ENCODE data around the gene DUSP2. TPM values are rescaled to one million over a fixed set of nuclear protein-coding genes. Genes with fewer than 3 reads are reported as not detected.
"Not testable (repeated sequence)": the region's sequence is repeated elsewhere in the genome, so short reads cannot be mapped to it uniquely, and the experiment has no call there.

Gene DUSP2
- total RNA-seq, 1 experiment from 2014 or later, result 1.4 TPM

- no peaks in the 10 kb centered on the region for H3K36me3 ChIP-seq (ENCODE audit: insufficient read depth, low read length, poor library complexity, severe bottlenecking)
- no peak for DNase-seq (ENCODE audit: low spot score)
- no peak overlapping the region for H3K4me3 ChIP-seq (ENCODE audit: low read depth, low read length, poor library complexity, severe bottlenecking)
- TF ChIP-seq, protein P1, sequence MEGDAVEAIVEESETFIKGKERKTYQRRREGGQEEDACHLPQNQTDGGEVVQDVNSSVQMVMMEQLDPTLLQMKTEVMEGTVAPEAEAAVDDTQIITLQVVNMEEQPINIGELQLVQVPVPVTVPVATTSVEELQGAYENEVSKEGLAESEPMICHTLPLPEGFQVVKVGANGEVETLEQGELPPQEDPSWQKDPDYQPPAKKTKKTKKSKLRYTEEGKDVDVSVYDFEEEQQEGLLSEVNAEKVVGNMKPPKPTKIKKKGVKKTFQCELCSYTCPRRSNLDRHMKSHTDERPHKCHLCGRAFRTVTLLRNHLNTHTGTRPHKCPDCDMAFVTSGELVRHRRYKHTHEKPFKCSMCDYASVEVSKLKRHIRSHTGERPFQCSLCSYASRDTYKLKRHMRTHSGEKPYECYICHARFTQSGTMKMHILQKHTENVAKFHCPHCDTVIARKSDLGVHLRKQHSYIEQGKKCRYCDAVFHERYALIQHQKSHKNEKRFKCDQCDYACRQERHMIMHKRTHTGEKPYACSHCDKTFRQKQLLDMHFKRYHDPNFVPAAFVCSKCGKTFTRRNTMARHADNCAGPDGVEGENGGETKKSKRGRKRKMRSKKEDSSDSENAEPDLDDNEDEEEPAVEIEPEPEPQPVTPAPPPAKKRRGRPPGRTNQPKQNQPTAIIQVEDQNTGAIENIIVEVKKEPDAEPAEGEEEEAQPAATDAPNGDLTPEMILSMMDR (conservative IDR thresholded peaks at IDR 0.05; ENCODE audit: low read depth, low read length), result no peak
- no peak for TF ChIP-seq EZH2 (IDR thresholded peaks at IDR 0.05; ENCODE audit: borderline replicate concordance, low read depth, low read length, poor library complexity, severe bottlenecking)
- CTCF ChIA-PET, result interaction anchor here (1.5 kb wide), 1 partner anchor 32 kb away, joined by 3 read pairs; no protein-coding TSS in a partner anchor
- H3K9me3 ChIP-seq (ENCODE audit: low read depth, low read length, poor library complexity, severe bottlenecking), result no peaks in the 10 kb centered on the region
- no peak overlapping the region for H3K27ac ChIP-seq (ENCODE audit: low read depth, low read length, poor library complexity, severe bottlenecking)
- BruUV-seq (replicated peaks), result no TSS peak
- intact Hi-C loops (cut with micrococcal nuclease; ENCODE audit: unreplicated experiment), result no loop called here
- no peaks in the 10 kb centered on the region for H3K4me1 ChIP-seq (ENCODE audit: insufficient read depth, low read length, poor library complexity, severe bottlenecking)
- H3K27me3 ChIP-seq (replicated peaks; ENCODE audit: insufficient read depth, low read depth, low read length, poor library complexity), result no peaks in the 10 kb centered on the region
- POLR2A ChIA-PET (ENCODE audit: low non-redundant PET), result no interaction called here
These were observed 2.8 kb downstream of the DUSP2 start for GRCh38 chr2:96142217-96143113.

DNA sequence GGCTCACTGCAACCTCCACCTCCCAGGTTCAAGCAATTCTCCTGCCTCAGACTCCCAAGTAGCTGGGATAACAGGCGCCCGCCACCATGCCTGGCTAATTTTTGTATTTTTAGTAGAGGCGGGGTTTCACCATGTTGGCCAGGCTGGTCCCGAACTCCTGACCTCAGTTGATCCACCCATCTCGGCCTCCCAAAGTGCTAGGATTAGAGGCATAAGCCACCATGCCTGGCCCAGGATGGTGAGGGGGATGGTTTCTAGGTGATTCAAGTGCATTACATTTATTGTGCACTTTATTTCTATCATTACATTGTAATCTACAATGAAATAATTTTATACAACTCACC lies 3.6 kb downstream of the DUSP2 start:
- DNase-seq (ENCODE audit: low spot score); BruUV-seq (replicated peaks); H3K4me1 ChIP-seq (ENCODE audit: insufficient read depth, low read length, poor library complexity, severe bottlenecking); POLR2A ChIA-PET (ENCODE audit: low non-redundant PET); H3K27me3 ChIP-seq (replicated peaks; ENCODE audit: insufficient read depth, low read depth, low read length, poor library complexity); H3K27ac ChIP-seq (ENCODE audit: low read depth, low read length, poor library complexity, severe bottlenecking); H3K36me3 ChIP-seq (ENCODE audit: insufficient read depth, low read length, poor library complexity, severe bottlenecking); H3K9me3 ChIP-seq (ENCODE audit: low read depth, low read length, poor library complexity, severe bottlenecking); CTCF ChIA-PET; H3K4me3 ChIP-seq (ENCODE audit: low read depth, low read length, poor library complexity, severe bottlenecking); intact Hi-C loops (cut with micrococcal nuclease; ENCODE audit: unreplicated experiment): not testable (repeated sequence)

DNA sequence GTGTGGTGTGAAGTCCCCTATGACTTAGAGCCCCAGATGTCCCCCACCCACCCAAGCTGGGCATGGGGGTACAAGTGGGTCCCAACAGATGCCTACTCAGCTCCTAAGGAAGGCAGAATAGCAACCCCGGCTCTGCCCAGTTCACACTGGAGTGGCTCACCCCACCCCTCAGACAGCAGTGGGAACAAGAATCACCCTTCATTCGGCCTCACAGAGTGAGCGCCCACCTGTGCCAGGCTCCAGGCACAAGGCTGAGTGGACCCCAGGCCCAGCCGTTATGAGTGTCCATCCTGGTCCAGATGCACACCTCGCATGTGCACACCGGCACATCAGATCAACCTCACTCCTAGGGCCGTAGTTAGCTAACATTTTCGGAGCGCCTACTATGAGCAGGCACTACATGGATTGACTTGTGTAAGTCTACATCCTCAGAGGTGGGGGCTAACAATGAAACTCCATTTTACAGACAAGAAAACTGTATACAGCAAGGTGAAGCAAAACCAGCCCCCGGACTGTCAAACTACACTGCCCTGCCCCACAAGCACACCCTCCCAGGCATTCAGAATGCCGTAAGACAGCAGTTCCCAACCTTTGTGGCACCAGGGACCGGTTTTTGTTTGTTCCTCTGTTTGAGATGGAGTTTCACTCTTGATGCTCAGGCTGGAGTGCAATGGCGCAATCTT lies 4.2 kb downstream of the DUSP2 start:
- no peak for TF ChIP-seq EZH2 (IDR thresholded peaks at IDR 0.05; ENCODE audit: borderline replicate concordance, low read depth, low read length, poor library complexity, severe bottlenecking)
- POLR2A ChIA-PET (ENCODE audit: low non-redundant PET), result no interaction called here
- no peaks in the 10 kb centered on the region for H3K27me3 ChIP-seq (replicated peaks; ENCODE audit: insufficient read depth, low read depth, low read length, poor library complexity)
- no peak overlapping the region for H3K4me3 ChIP-seq (ENCODE audit: low read depth, low read length, poor library complexity, severe bottlenecking)
- no peak overlapping the region for H3K27ac ChIP-seq (ENCODE audit: low read depth, low read length, poor library complexity, severe bottlenecking)
- DNase-seq (ENCODE audit: low spot score), result no peak
- no peaks in the 10 kb centered on the region for H3K36me3 ChIP-seq (ENCODE audit: insufficient read depth, low read length, poor library complexity, severe bottlenecking)
- no peaks in the 10 kb centered on the region for H3K9me3 ChIP-seq (ENCODE audit: low read depth, low read length, poor library complexity, severe bottlenecking)
- CTCF ChIA-PET, result interaction anchor here (0.9 kb wide), 1 partner anchor 33 kb away, joined by 3 read pairs; no protein-coding TSS in a partner anchor
- H3K4me1 ChIP-seq (ENCODE audit: insufficient read depth, low read length, poor library complexity, severe bottlenecking), result no peaks in the 10 kb centered on the region
- no TSS peak for BruUV-seq (replicated peaks)
- intact Hi-C loops (cut with micrococcal nuclease; ENCODE audit: unreplicated experiment), result no loop called here

DNA sequence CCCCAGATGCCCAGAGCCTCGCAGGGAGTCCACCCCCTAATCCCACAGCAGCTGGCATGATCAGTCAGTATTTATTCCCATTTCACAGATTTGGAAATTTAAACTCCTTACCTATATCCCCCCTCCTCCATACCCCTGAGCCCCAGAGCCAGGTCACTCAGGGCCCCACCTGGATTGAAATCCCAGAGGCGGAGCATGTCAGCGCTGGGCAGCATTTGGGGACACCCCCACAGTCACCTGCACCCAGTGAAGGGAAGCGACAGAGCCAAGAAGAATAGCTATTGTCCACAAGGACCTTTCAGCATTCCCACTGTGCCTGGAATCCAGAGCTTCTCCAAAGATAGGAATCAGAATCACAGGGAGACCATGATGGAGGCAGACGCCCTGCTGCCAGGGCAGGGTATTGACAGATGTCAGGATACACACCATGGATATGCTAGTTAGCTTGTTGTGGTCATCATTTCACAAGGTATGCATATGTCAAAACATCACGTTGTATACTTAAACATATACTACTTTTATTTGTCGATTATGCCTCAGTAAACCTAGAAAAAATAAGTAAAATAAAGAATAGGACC lies 6.0 kb downstream of the DUSP2 start:
- DNase-seq (ENCODE audit: low spot score), result no peak
- Histone ChIP-seq H3K36me3 (ENCODE audit: insufficient read depth, low read length, poor library complexity, severe bottlenecking) (no peaks in the 10 kb centered on the region), H3K27ac (ENCODE audit: low read depth, low read length, poor library complexity, severe bottlenecking) (no peak overlapping the region), H3K4me3 (ENCODE audit: low read depth, low read length, poor library complexity, severe bottlenecking) (no peak overlapping the region), H3K27me3 (replicated peaks; ENCODE audit: insufficient read depth, low read depth, low read length, poor library complexity) (no peaks in the 10 kb centered on the region), H3K4me1 (ENCODE audit: insufficient read depth, low read length, poor library complexity, severe bottlenecking) (no peaks in the 10 kb centered on the region), H3K9me3 (ENCODE audit: low read depth, low read length, poor library complexity, severe bottlenecking) (no peaks in the 10 kb centered on the region)
- ChIA-PET CTCF (interaction anchor here (0.6 to 4.1 kb wide), 4 partner anchors 13 to 128 kb away, joined by 7 to 47 read pairs (median 9); no protein-coding TSS in a partner anchor), POLR2A (ENCODE audit: low non-redundant PET) (no interaction called here)
- BruUV-seq (replicated peaks), result no TSS peak
- TF ChIP-seq, protein P1 (conservative IDR thresholded peaks at IDR 0.05; ENCODE audit: low read depth, low read length), result no peak
- no peak for TF ChIP-seq EZH2 (IDR thresholded peaks at IDR 0.05; ENCODE audit: borderline replicate concordance, low read depth, low read length, poor library complexity, severe bottlenecking)
- intact Hi-C loops (cut with micrococcal nuclease; ENCODE audit: unreplicated experiment), result loop anchor here (2.0 kb wide), 1 partner anchor 126 kb away; the partner anchor contains the start of gene TMEM127
